Liver (tissue), 9 donors: ENCODE results near the gene ATP5MC3. TPM values are rescaled to one million over a fixed set of nuclear protein-coding genes. Genes with fewer than 3 reads are reported as not detected.

Source experiments
- DNase-seq: peaks from one replicate; pipeline ENCODE4 v3.0.0-alpha.2; 2017; ENCODE audit warnings: low spot score
- H3K27ac ChIP-seq, 2 donors: one replicate each; pipeline ENCODE4 v1.7.0; 2013; ENCODE audit warnings: inconsistent platforms in 2 of 2, low read length in 2 of 2, control low read depth in 1 of 2, low read depth in 1 of 2, mild to moderate bottlenecking in 1 of 2
- H3K27me3 ChIP-seq, 4 donors: one replicate each; pipeline versions ENCODE4 v1.6.1 to v1.7.0; 2013; ENCODE audit warnings: low read length in 3 of 4, inconsistent platforms in 1 of 4, mild to moderate bottlenecking in 1 of 4, moderate library complexity in 1 of 4; ENCODE audit not compliant: control insufficient read depth in 4 of 4, insufficient read depth in 4 of 4
- H3K36me3 ChIP-seq, 4 donors: one replicate each; pipeline versions ENCODE4 v1.6.1 to v1.7.0; 2013; ENCODE audit warnings: low read length in 3 of 4, mild to moderate bottlenecking in 3 of 4, low read depth in 1 of 4, moderate library complexity in 1 of 4; ENCODE audit not compliant: control insufficient read depth in 4 of 4, insufficient read depth in 3 of 4
- H3K4me1 ChIP-seq, 4 donors: one replicate each; pipeline versions ENCODE4 v1.6.1 to v1.7.0; 2013; ENCODE audit warnings: low read length in 3 of 4, mild to moderate bottlenecking in 3 of 4, moderate library complexity in 1 of 4; ENCODE audit not compliant: control insufficient read depth in 4 of 4, insufficient read depth in 4 of 4
- H3K4me3 ChIP-seq, 3 donors: one replicate each; pipeline versions ENCODE4 v1.6.1 to v1.7.0; 2013; ENCODE audit warnings: low read length in 3 of 3, control low read depth in 1 of 3, low read depth in 1 of 3, mild to moderate bottlenecking in 1 of 3
- H3K9ac ChIP-seq, 2 donors: one replicate each; pipeline ENCODE4 v1.7.0; 2013; ENCODE audit warnings: low read length in 2 of 2, mild to moderate bottlenecking in 2 of 2, moderate library complexity in 2 of 2, control low read depth in 1 of 2, low read depth in 1 of 2
- H3K9me3 ChIP-seq, 4 donors: one replicate each; pipeline versions ENCODE4 v1.6.1 to v1.7.0; 2013; ENCODE audit warnings: low read length in 3 of 4; ENCODE audit not compliant: control insufficient read depth in 4 of 4
- ATF3 ChIP-seq: IDR thresholded peaks from 2 replicates; pipeline ENCODE4 v1.6.1; 2016; ENCODE audit warnings: antibody characterized with exemption
- CTCF ChIP-seq: fragments of 150-350 bp; IDR thresholded peaks from 2 replicates; pipeline ENCODE4 v1.5.1; 2017; ENCODE audit warnings: improper control_type of control experiment, low read depth, low read length; ENCODE audit not compliant: missing input control
- EGR1 ChIP-seq, 2 donors: IDR thresholded peaks; 2 replicates each; pipeline ENCODE4 v1.6.1; 2016 to 2018; ENCODE audit warnings: antibody characterized with exemption in 2 of 2, low read depth in 2 of 2
- FOXA1 ChIP-seq: IDR thresholded peaks from 2 replicates; pipeline ENCODE4 v1.6.1; 2016; ENCODE audit warnings: antibody characterized with exemption
- FOXA2 ChIP-seq: IDR thresholded peaks from 2 replicates; pipeline ENCODE4 v1.6.1; 2016; ENCODE audit warnings: antibody characterized with exemption
- GABPA ChIP-seq, 2 donors: IDR thresholded peaks in 1 of 2; conservative IDR thresholded peaks in 1 of 2; 2 replicates each; pipeline ENCODE4 v1.6.1; 2016; ENCODE audit warnings: antibody characterized with exemption in 2 of 2, mild to moderate bottlenecking in 1 of 2, moderate library complexity in 1 of 2
- HNF4A ChIP-seq, 2 donors: conservative IDR thresholded peaks; 2 replicates each; pipeline ENCODE4 v1.6.1; 2016; ENCODE audit warnings: antibody characterized with exemption in 2 of 2, mild to moderate bottlenecking in 2 of 2
- HNF4G ChIP-seq: IDR thresholded peaks from 2 replicates; pipeline ENCODE4 v1.6.1; 2016; ENCODE audit warnings: antibody characterized with exemption
- JUND ChIP-seq, 2 donors: IDR thresholded peaks; 2 replicates each; pipeline ENCODE4 v1.6.1; 2016; ENCODE audit warnings: antibody characterized with exemption in 2 of 2
- MAX ChIP-seq: IDR thresholded peaks from 2 replicates; pipeline ENCODE4 v1.6.1; 2016; ENCODE audit warnings: antibody characterized with exemption
- NR2F2 ChIP-seq: IDR thresholded peaks from 2 replicates; pipeline ENCODE4 v1.6.1; 2016; ENCODE audit warnings: antibody characterized with exemption
- RAD21 ChIP-seq, 2 donors: IDR thresholded peaks; 2 replicates each; pipeline ENCODE4 v1.6.1; 2016; ENCODE audit warnings: antibody characterized with exemption in 2 of 2, mild to moderate bottlenecking in 2 of 2
- REST ChIP-seq: IDR thresholded peaks from 2 replicates; pipeline ENCODE4 v1.6.1; 2016; ENCODE audit warnings: antibody characterized with exemption, mild to moderate bottlenecking
- RXRA ChIP-seq, 2 donors: IDR thresholded peaks; 2 replicates each; pipeline ENCODE4 v1.6.1; 2017 to 2018; ENCODE audit warnings: antibody characterized with exemption in 2 of 2, mild to moderate bottlenecking in 1 of 2
- SP1 ChIP-seq: IDR thresholded peaks from 2 replicates; pipeline ENCODE4 v1.6.1; 2018; ENCODE audit warnings: antibody characterized with exemption, mild to moderate bottlenecking
- TAF1 ChIP-seq: conservative IDR thresholded peaks from 2 replicates; pipeline ENCODE4 v1.6.1; 2016; ENCODE audit warnings: antibody characterized with exemption, mild to moderate bottlenecking
- YY1 ChIP-seq: IDR thresholded peaks from 2 replicates; pipeline ENCODE4 v1.6.1; 2016; ENCODE audit warnings: antibody characterized with exemption, mild to moderate bottlenecking
- ZBTB33 ChIP-seq: IDR thresholded peaks from 2 replicates; pipeline ENCODE4 v1.6.1; 2016; ENCODE audit warnings: antibody characterized with exemption
- WGBS: extraction: QIAGEN DNeasy Blood & Tissue Kit; methylation state at CpG from one replicate; pipeline ENCODE4 v1.1.7; 2013; 5-methylcytosine and 5-hydroxymethylcytosine counted together
- polyA plus RNA-seq, 2 donors: library from polyadenylated mRNA; stranded (reverse) in 1 of 2; unstranded in 1 of 2; fragments of 200-250 nt in 1 of 2; fragments of >200 nt in 1 of 2; fragmentation: Nextera tagmentation in 1 of 2; extraction: Ambion mirVana in 1 of 2; gene quantifications; one replicate each; pipeline versions ENCODE4 v1.2.1 to v1.2.3, GENCODE V29; 2013 to 2015
- total RNA-seq, 2 donors: library from RNA; depleted of rRNA; stranded (reverse); fragments of >200 nt; gene quantifications; one replicate each; pipeline ENCODE4 v1.2.3, GENCODE V29; 2014
- donor health status: healthy.
- donor health status: healthy.
- donor health status: healthy.
- donor health status: healthy.
- donor health status: healthy.

The ATP5MC3 gene
- total and polyA plus RNA-seq, 4 donors: 95.2 to 403 (median 227) TPM

- Histone ChIP-seq H3K36me3 (peaks cover 2 to 12% (median 10%) of the 10 kb centered on the region in 4 donors), H3K9me3 (no peaks in the 10 kb centered on the region), H3K27ac (no peak overlapping the region), H3K4me1 (no peaks in the 10 kb centered on the region), H3K9ac (no peak overlapping the region), H3K27me3 (no peaks in the 10 kb centered on the region), H3K4me3 (no peak overlapping the region)
- no peak for DNase-seq
- TF ChIP-seq HNF4A (conservative IDR thresholded peaks at IDR 0.05) (no peak), RXRA (IDR thresholded peaks at IDR 0.05) (no peak), GABPA (IDR thresholded peaks at IDR 0.05 in 1 of 2, conservative IDR thresholded peaks at IDR 0.05 in 1 of 2) (no peak), YY1 (no peak), ATF3 (no peak), HNF4G (no peak)
- WGBS: 92% methylated on average over 2 of the region's 2 CpGs
Measured at GRCh38 chr2:175135862-175136261, 45.6 kb downstream of the ATP5MC3 start.

- no peak for DNase-seq
- peaks cover 2 to 12% (median 10%) of the 10 kb centered on the region in 4 donors for H3K36me3 ChIP-seq
- H3K27me3 ChIP-seq: no peaks in the 10 kb centered on the region
- H3K9me3 ChIP-seq: no peaks in the 10 kb centered on the region
- TF ChIP-seq MAX: no peak
- TF ChIP-seq YY1: no peak
- TF ChIP-seq HNF4A (conservative IDR thresholded peaks at IDR 0.05): no peak
- TF ChIP-seq FOXA2: no peak
- TF ChIP-seq REST: no peak
- no peak for TF ChIP-seq EGR1 (IDR thresholded peaks at IDR 0.05; ENCODE audit: low read depth in 2 of 2)
- no peak for TF ChIP-seq ATF3
- no peak for TF ChIP-seq JUND (IDR thresholded peaks at IDR 0.05)
- no peak for TF ChIP-seq TAF1
- no peak for TF ChIP-seq RXRA (IDR thresholded peaks at IDR 0.05)
- TF ChIP-seq RAD21 (IDR thresholded peaks at IDR 0.05): no peak
- TF ChIP-seq ZBTB33: no peak
- no peak for TF ChIP-seq SP1
- TF ChIP-seq GABPA (IDR thresholded peaks at IDR 0.05 in 1 of 2, conservative IDR thresholded peaks at IDR 0.05 in 1 of 2): no peak
- no peak for TF ChIP-seq HNF4G
- no peak for TF ChIP-seq NR2F2
- no peak for TF ChIP-seq CTCF
- TF ChIP-seq FOXA1: no peak
- H3K27ac ChIP-seq: no peak overlapping the region
- 90% methylated on average over 3 of the region's 3 CpGs for WGBS
- H3K9ac ChIP-seq: no peak overlapping the region
- H3K4me1 ChIP-seq: no peaks in the 10 kb centered on the region
- H3K4me3 ChIP-seq: no peak overlapping the region
Measured at GRCh38 chr2:175135177-175135576, 46.3 kb downstream of the ATP5MC3 start.
